CD4-positive, alpha-beta T cell treated with Interleukin-6 for 4 hours (primary cell): Measurements from ENCODE around the gene CHAF1B.

Source experiments
- DNase-seq: peaks from one replicate; pipeline ENCODE4 v3.0.0-alpha.2; 2020; ENCODE audit warnings: mixed read lengths

CHAF1B gene

GRCh38 chr21:36429947-36430546, 44.9 kb downstream of the CHAF1B start:
- DNase-seq: peak; percentile 77

GRCh38 chr21:36430841-36431240, 45.6 kb downstream of the CHAF1B start:
- DNase-seq: no peak

- no peak for DNase-seq
Measured at GRCh38 chr21:36431252-36431651, 46.1 kb downstream of the CHAF1B start.

- no peak for DNase-seq
Measured at GRCh38 chr21:36433059-36433709, 48.0 kb downstream of the CHAF1B start.

- no peak for DNase-seq
Measured at GRCh38 chr21:36434144-36434543, 49.0 kb downstream of the CHAF1B start.

- no peak for DNase-seq
Measured at GRCh38 chr21:36436829-36437744, 51.9 kb downstream of the CHAF1B start.

GRCh38 chr21:36437745-36438128, 52.5 kb downstream of the CHAF1B start:
- DNase-seq: no peak

- DNase-seq: no peak
Measured at GRCh38 chr21:36441715-36442114, 56.5 kb downstream of the CHAF1B start.

GRCh38 chr21:36446301-36446700, 61.1 kb downstream of the CHAF1B start:
- DNase-seq: no peak

GRCh38 chr21:36450511-36450910, 65.3 kb downstream of the CHAF1B start:
- DNase-seq: no peak

- DNase-seq: no peak
Measured at GRCh38 chr21:36451506-36451905, 66.3 kb downstream of the CHAF1B start.

- no peak for DNase-seq
Measured at GRCh38 chr21:36452281-36452825, 67.2 kb downstream of the CHAF1B start.

- no peak for DNase-seq
Measured at GRCh38 chr21:36454093-36454531, 68.9 kb downstream of the CHAF1B start.

GRCh38 chr21:36454706-36455105, 69.5 kb downstream of the CHAF1B start:
- no peak for DNase-seq

GRCh38 chr21:36456729-36457414, 71.7 kb downstream of the CHAF1B start:
- no peak for DNase-seq

- DNase-seq: no peak
Measured at GRCh38 chr21:36459098-36459497, 73.9 kb downstream of the CHAF1B start.

GRCh38 chr21:36460866-36461265, 75.7 kb downstream of the CHAF1B start:
- DNase-seq: no peak

- DNase-seq: no peak
Measured at GRCh38 chr21:36461277-36461917, 76.2 kb downstream of the CHAF1B start.

GRCh38 chr21:36461918-36462486, 76.8 kb downstream of the CHAF1B start:
- DNase-seq: no peak

- DNase-seq: no peak
Measured at GRCh38 chr21:36463204-36463603, 78.0 kb downstream of the CHAF1B start.

- no peak for DNase-seq
Measured at GRCh38 chr21:36463991-36464390, 78.8 kb downstream of the CHAF1B start.

- DNase-seq: no peak
Measured at GRCh38 chr21:36464590-36464989, 79.4 kb downstream of the CHAF1B start.
